ENCODE data around the gene P2RX3. TPM values are rescaled to one million over a fixed set of nuclear protein-coding genes. Genes with fewer than 3 reads are reported as not detected.

The P2RX3 gene
- total and polyA plus RNA-seq, 2 experiments from 2014 or later = 0.15 to 0.35 TPM

- no peaks in the 10 kb centered on the region for H3K36me3 ChIP-seq (ENCODE audit: insufficient read depth)
- Mint-ChIP-seq H3K4me3 (no peak within 1 kb of the TSS), H3K4me1 (no peaks in the 10 kb centered on the region), H3K9me3 (no peaks in the 10 kb centered on the region), H3K27ac (no peak within 1 kb of the TSS), H3K27me3 (ENCODE audit: insufficient read depth, low read depth, poor library complexity) (no peaks in the 10 kb centered on the region), H3K36me3 (ENCODE audit: low read depth) (no peaks in the 10 kb centered on the region)
- no peaks in the 10 kb centered on the region for H4K20me1 ChIP-seq (replicated peaks; ENCODE audit: insufficient read depth)
- H3F3A ChIP-seq (replicated peaks; ENCODE audit: low read depth) = no peaks in the 10 kb centered on the region
- TF ChIP-seq EZH2 (IDR thresholded peaks at IDR 0.05; ENCODE audit: low read depth, unreplicated experiment) (no peak), CREB1 (CRISPR knock-in tag; IDR thresholded peaks at IDR 0.05; ENCODE audit: low read depth) (no peak), POLR2AphosphoS5 (IDR thresholded peaks at IDR 0.05; ENCODE audit: low read depth) (no peak), CTCF (conservative IDR thresholded peaks at IDR 0.05; ENCODE audit: low read depth in 2 of 2) (no peak), REST (IDR thresholded peaks at IDR 0.05; ENCODE audit: unreplicated experiment) (no peak), STAT1 (IDR thresholded peaks at IDR 0.05; ENCODE audit: unreplicated experiment) (no peak), ETS1 (IDR thresholded peaks at IDR 0.05) (no peak), ZNF331 (CRISPR knock-in tag; IDR thresholded peaks at IDR 0.05; ENCODE audit: low read depth) (no peak), NANOG (IDR thresholded peaks at IDR 0.05; ENCODE audit: borderline replicate concordance) (no peak), ZNF114 (CRISPR knock-in tag; IDR thresholded peaks at IDR 0.05) (no peak), EZH2phosphoT487 (IDR thresholded peaks at IDR 0.05; ENCODE audit: unreplicated experiment) (no peak), JUNB (IDR thresholded peaks at IDR 0.05; ENCODE audit: unreplicated experiment) (no peak), ZNF462 (CRISPR knock-in tag; IDR thresholded peaks at IDR 0.05) (no peak)
- no peaks in the 10 kb centered on the region for H3K79me2 ChIP-seq (replicated peaks; ENCODE audit: insufficient read depth)
- no peak within 1 kb of the TSS for H3K4me2 ChIP-seq
- no peaks in the 10 kb centered on the region for H3K27me3 ChIP-seq (ENCODE audit: insufficient read depth)
- H3K4me3 ChIP-seq = no peak within 1 kb of the TSS
- no peaks in the 10 kb centered on the region for H3K4me1 ChIP-seq (ENCODE audit: insufficient read depth)
- ATAC-seq (no peak), DNase-seq (ENCODE audit: low spot score) (no peak)
- no peak within 1 kb of the TSS for H3K27ac ChIP-seq (ENCODE audit: low read depth)
- peaks cover 5% of the 10 kb centered on the region for H3K9me2 ChIP-seq (ENCODE audit: insufficient read depth)
- no peak within 1 kb of the TSS for H2AFZ ChIP-seq
These were observed 52.4 kb downstream of the P2RX3 start, which contains the start of gene PRG2 for GRCh38 chr11:57390535-57390934. PRG2 (minus strand) TSS chr11:57390650; CDS start chr11:57389944, 706 bp downstream.
